GM12878 (cell line): Measurements from ENCODE around the gene MGAT3. TPM values are rescaled to one million over a fixed set of nuclear protein-coding genes. Genes with fewer than 3 reads are reported as not detected.

Experiments
- BCL11A ChIP-seq: IDR thresholded peaks from 2 replicates; pipeline ENCODE4 v1.6.1; 2011; ENCODE audit warnings: low read depth, low read length
- CBFB ChIP-seq: IDR thresholded peaks from 2 replicates; pipeline ENCODE4 v1.6.1; 2016; ENCODE audit warnings: antibody characterized with exemption, low read depth
- CBX5 ChIP-seq: sonication (generic); IDR thresholded peaks from 2 replicates; pipeline ENCODE4 v1.6.1; 2016; ENCODE audit warnings: low read depth, moderate library complexity, mild to moderate bottlenecking, inconsistent platforms
- CHD2 ChIP-seq: IDR thresholded peaks from 2 replicates; pipeline ENCODE4 v1.6.1; 2011; ENCODE audit warnings: low read depth, low read length, improper control_type of control experiment, borderline replicate concordance
- EED ChIP-seq: sonication (generic); IDR thresholded peaks from 2 replicates; pipeline ENCODE4 v1.6.1; 2016; ENCODE audit warnings: antibody characterized with exemption, low read depth
- EP300 ChIP-seq, 2 experiments: fragments of 150-350 bp in 1 of 2; IDR thresholded peaks; 2 replicates each; pipeline ENCODE4 v1.6.1; 2011 to 2012; ENCODE audit warnings: low read depth in 2 of 2, low read length in 2 of 2, borderline replicate concordance in 1 of 2, improper control_type of control experiment in 1 of 2, inconsistent platforms in 1 of 2; ENCODE audit not compliant: control insufficient read depth in 1 of 2
- GABPA ChIP-seq: IDR thresholded peaks from 2 replicates; pipeline ENCODE4 v1.6.1; 2014; ENCODE audit warnings: antibody characterized with exemption, low read depth, mild to moderate bottlenecking, inconsistent platforms
- RBBP5 ChIP-seq: fragments of 200-600 bp; sonication (generic); conservative IDR thresholded peaks from 2 replicates; pipeline ENCODE4 v1.6.1; 2016
- RFX5 ChIP-seq: IDR thresholded peaks from 2 replicates; pipeline ENCODE4 v1.6.1; 2011; ENCODE audit warnings: low read depth, low read length, improper control_type of control experiment
- TCF12 ChIP-seq: IDR thresholded peaks from 2 replicates; pipeline ENCODE4 v1.6.1; 2011; ENCODE audit warnings: low read depth, mild to moderate bottlenecking, low read length
- YBX1 ChIP-seq: fragments of 450-650 bp; IDR thresholded peaks from 2 replicates; pipeline ENCODE4 v1.6.1; 2016; ENCODE audit warnings: antibody characterized with exemption
- polyA plus RNA-seq, 11 experiments: library from polyadenylated mRNA; depleted of rRNA in 4 of 11; unstranded in 6 of 11; stranded (reverse) in 5 of 11; fragments of >200 nt; fragmentation: Nextera tagmentation in 4 of 11; fragmentation: Illumina TruSeq in 1 of 11; extraction: Ambion mirVana in 4 of 11; extraction: Trizol in 1 of 11; gene quantifications; 1 replicate in 1 of 11; 2 replicates in 10 of 11; pipeline versions ENCODE4 v1.2.1 to v1.2.3, GENCODE V29; 2011 to 2016; ENCODE audit warnings: inconsistent platforms in 2 of 11, missing spikeins in 2 of 11, low read depth in 1 of 11
- total RNA-seq, 4 experiments: library from RNA; depleted of rRNA in 3 of 4; stranded (reverse); fragments of >200 nt in 3 of 4; fragmentation: Illumina TruSeq in 1 of 4; extraction: Trizol in 1 of 4; gene quantifications; 2 replicates each; pipeline versions ENCODE4 v1.2.1 to v1.2.3, GENCODE V29; 2013 to 2021
- TF ChIP-seq, protein P1 (sequence below): fragments of 450-650 bp; IDR thresholded peaks from 2 replicates; pipeline ENCODE4 v1.6.1; 2017; ENCODE audit warnings: antibody characterized with exemption, mild to moderate bottlenecking, moderate library complexity
- TF ChIP-seq, protein P2 (sequence below): IDR thresholded peaks from 2 replicates; pipeline ENCODE4 v1.6.1; 2012; ENCODE audit warnings: low read depth, low read length, improper control_type of control experiment
- TF ChIP-seq, protein P3 (sequence below): fragments of 450-650 bp; IDR thresholded peaks from 2 replicates; pipeline ENCODE4 v1.6.1; 2016; ENCODE audit warnings: mild to moderate bottlenecking
- TF ChIP-seq, protein P4 (sequence below): fragments of 450-650 bp; IDR thresholded peaks from 2 replicates; pipeline ENCODE4 v1.6.1; 2016; ENCODE audit warnings: mild to moderate bottlenecking
- TF ChIP-seq, protein P5 (sequence below): fragments of 450-650 bp; formaldehyde crosslinking; IDR thresholded peaks from 2 replicates; pipeline ENCODE4 v1.4.0; 2020; ENCODE audit warnings: mild to moderate bottlenecking, moderate library complexity
- TF ChIP-seq, protein P6 (sequence below): fragments of 450-650 bp; IDR thresholded peaks from 2 replicates; pipeline ENCODE4 v1.6.1; 2017; ENCODE audit warnings: low read depth, mild to moderate bottlenecking, moderate library complexity

MGAT3 gene
- total and polyA plus RNA-seq, 10 of the 15 experiments (the other 5 are each of a cell fraction or from before 2014, with no cell fraction given) = 0.32 to 40.2 (median 11.9) TPM

DNA sequence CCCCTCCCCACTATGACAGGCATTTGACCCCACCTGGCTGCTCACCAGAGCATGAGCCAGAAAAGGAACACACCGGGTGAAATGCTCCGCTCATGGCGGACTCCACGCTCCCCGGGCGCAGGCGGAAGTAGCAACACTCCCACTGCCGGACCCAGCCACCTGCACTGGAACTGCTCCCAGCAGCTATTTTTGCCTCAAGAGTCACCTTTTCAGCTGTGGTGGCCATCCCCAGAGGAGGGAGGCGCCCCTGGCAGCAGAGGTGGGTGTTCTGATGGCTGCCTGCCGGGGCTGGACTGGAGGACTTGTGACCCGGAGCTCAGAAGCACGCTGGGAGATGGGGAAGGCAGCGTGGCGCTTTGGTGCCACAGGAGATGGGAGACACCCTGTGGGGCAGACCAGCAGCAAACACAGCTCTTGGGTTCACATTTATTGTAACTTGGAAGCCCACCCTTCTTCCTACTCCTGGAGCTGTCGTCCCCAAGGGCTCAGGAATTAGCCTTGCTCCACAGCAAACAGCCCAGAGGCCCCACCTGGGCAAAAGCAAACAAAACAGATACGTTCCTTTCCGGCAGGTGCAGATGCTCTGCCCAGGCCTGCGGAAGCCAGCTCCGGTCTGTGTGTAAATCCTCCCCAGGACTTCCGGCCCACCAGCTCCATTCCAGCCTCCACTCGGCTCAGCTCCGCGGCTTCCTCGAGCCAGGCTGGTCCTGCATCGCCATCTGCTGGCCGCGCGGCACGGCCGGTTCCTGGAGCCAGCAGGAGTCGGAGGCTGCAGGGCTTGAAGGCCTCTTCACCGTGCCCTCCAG is 72.1 kb downstream of the MGAT3 start (continued):
- TF ChIP-seq, protein P1, sequence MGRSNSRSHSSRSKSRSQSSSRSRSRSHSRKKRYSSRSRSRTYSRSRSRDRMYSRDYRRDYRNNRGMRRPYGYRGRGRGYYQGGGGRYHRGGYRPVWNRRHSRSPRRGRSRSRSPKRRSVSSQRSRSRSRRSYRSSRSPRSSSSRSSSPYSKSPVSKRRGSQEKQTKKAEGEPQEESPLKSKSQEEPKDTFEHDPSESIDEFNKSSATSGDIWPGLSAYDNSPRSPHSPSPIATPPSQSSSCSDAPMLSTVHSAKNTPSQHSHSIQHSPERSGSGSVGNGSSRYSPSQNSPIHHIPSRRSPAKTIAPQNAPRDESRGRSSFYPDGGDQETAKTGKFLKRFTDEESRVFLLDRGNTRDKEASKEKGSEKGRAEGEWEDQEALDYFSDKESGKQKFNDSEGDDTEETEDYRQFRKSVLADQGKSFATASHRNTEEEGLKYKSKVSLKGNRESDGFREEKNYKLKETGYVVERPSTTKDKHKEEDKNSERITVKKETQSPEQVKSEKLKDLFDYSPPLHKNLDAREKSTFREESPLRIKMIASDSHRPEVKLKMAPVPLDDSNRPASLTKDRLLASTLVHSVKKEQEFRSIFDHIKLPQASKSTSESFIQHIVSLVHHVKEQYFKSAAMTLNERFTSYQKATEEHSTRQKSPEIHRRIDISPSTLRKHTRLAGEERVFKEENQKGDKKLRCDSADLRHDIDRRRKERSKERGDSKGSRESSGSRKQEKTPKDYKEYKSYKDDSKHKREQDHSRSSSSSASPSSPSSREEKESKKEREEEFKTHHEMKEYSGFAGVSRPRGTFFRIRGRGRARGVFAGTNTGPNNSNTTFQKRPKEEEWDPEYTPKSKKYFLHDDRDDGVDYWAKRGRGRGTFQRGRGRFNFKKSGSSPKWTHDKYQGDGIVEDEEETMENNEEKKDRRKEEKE = 0 out of 2 replicates have a peak, but pooled peaks have one; percentile 15
- peak; percentile 59 to 70; a peak in 3 of 4 replicates for TF ChIP-seq EP300 (IDR thresholded peaks at IDR 0.05; ENCODE audit: borderline replicate concordance in 1 of 2, control insufficient read depth in 1 of 2, low read depth in 2 of 2, low read length in 2 of 2)
- TF ChIP-seq BCL11A = peak; percentile 59; the same call in 1 of the 2 replicates
- no peak for TF ChIP-seq YBX1
- TF ChIP-seq CBFB = peak; percentile 80
- peak; percentile 76 for TF ChIP-seq CHD2
- TF ChIP-seq, protein P2, sequence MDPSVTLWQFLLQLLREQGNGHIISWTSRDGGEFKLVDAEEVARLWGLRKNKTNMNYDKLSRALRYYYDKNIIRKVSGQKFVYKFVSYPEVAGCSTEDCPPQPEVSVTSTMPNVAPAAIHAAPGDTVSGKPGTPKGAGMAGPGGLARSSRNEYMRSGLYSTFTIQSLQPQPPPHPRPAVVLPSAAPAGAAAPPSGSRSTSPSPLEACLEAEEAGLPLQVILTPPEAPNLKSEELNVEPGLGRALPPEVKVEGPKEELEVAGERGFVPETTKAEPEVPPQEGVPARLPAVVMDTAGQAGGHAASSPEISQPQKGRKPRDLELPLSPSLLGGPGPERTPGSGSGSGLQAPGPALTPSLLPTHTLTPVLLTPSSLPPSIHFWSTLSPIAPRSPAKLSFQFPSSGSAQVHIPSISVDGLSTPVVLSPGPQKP = peak; percentile 87
- TF ChIP-seq, protein P3, sequence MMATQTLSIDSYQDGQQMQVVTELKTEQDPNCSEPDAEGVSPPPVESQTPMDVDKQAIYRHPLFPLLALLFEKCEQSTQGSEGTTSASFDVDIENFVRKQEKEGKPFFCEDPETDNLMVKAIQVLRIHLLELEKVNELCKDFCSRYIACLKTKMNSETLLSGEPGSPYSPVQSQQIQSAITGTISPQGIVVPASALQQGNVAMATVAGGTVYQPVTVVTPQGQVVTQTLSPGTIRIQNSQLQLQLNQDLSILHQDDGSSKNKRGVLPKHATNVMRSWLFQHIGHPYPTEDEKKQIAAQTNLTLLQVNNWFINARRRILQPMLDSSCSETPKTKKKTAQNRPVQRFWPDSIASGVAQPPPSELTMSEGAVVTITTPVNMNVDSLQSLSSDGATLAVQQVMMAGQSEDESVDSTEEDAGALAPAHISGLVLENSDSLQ = peak; percentile 46
- TF ChIP-seq TCF12 = peak; percentile 98
- TF ChIP-seq, protein P4, sequence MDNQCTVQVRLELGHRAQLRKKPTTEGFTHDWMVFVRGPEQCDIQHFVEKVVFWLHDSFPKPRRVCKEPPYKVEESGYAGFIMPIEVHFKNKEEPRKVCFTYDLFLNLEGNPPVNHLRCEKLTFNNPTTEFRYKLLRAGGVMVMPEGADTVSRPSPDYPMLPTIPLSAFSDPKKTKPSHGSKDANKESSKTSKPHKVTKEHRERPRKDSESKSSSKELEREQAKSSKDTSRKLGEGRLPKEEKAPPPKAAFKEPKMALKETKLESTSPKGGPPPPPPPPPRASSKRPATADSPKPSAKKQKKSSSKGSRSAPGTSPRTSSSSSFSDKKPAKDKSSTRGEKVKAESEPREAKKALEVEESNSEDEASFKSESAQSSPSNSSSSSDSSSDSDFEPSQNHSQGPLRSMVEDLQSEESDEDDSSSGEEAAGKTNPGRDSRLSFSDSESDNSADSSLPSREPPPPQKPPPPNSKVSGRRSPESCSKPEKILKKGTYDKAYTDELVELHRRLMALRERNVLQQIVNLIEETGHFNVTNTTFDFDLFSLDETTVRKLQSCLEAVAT = no peak
- TF ChIP-seq, protein P5, sequence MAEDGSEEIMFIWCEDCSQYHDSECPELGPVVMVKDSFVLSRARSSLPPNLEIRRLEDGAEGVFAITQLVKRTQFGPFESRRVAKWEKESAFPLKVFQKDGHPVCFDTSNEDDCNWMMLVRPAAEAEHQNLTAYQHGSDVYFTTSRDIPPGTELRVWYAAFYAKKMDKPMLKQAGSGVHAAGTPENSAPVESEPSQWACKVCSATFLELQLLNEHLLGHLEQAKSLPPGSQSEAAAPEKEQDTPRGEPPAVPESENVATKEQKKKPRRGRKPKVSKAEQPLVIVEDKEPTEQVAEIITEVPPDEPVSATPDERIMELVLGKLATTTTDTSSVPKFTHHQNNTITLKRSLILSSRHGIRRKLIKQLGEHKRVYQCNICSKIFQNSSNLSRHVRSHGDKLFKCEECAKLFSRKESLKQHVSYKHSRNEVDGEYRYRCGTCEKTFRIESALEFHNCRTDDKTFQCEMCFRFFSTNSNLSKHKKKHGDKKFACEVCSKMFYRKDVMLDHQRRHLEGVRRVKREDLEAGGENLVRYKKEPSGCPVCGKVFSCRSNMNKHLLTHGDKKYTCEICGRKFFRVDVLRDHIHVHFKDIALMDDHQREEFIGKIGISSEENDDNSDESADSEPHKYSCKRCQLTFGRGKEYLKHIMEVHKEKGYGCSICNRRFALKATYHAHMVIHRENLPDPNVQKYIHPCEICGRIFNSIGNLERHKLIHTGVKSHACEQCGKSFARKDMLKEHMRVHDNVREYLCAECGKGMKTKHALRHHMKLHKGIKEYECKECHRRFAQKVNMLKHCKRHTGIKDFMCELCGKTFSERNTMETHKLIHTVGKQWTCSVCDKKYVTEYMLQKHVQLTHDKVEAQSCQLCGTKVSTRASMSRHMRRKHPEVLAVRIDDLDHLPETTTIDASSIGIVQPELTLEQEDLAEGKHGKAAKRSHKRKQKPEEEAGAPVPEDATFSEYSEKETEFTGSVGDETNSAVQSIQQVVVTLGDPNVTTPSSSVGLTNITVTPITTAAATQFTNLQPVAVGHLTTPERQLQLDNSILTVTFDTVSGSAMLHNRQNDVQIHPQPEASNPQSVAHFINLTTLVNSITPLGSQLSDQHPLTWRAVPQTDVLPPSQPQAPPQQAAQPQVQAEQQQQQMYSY = no peak
- TF ChIP-seq, protein P6, sequence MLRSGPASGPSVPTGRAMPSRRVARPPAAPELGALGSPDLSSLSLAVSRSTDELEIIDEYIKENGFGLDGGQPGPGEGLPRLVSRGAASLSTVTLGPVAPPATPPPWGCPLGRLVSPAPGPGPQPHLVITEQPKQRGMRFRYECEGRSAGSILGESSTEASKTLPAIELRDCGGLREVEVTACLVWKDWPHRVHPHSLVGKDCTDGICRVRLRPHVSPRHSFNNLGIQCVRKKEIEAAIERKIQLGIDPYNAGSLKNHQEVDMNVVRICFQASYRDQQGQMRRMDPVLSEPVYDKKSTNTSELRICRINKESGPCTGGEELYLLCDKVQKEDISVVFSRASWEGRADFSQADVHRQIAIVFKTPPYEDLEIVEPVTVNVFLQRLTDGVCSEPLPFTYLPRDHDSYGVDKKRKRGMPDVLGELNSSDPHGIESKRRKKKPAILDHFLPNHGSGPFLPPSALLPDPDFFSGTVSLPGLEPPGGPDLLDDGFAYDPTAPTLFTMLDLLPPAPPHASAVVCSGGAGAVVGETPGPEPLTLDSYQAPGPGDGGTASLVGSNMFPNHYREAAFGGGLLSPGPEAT = peak; percentile 84
- peak; percentile 56; the same call in 1 of the 2 replicates for TF ChIP-seq EED
- TF ChIP-seq RFX5 = peak; percentile 37; the same call in 1 of the 2 replicates
- no peak for TF ChIP-seq GABPA
- no peak for TF ChIP-seq CBX5
- no peak for TF ChIP-seq RBBP5
